CD4-positive, alpha-beta T cell treated with Interleukin-15 for 4 hours (primary cell): ENCODE results near the gene CMTM1.

Source experiments
- DNase-seq: peaks from one replicate; pipeline ENCODE4 v3.0.0-alpha.2; 2020; ENCODE audit warnings: low spot score

CMTM1 gene

GRCh38 chr16:66566051-66566901, at the start of gene CMTM1:
CMTM1 (plus strand) TSS chr16:66566439; CDS start chr16:66566514, 75 bp downstream.
- no peak for DNase-seq

- DNase-seq, result no peak
Measured at GRCh38 chr16:66516509-66516807, 49.8 kb upstream of the CMTM1 start.

- peak; percentile 90 for DNase-seq
Measured at GRCh38 chr16:66516808-66517585, 49.2 kb upstream of the CMTM1 start.

- no peak for DNase-seq
Measured at GRCh38 chr16:66517586-66518263, 48.5 kb upstream of the CMTM1 start.

GRCh38 chr16:66519482-66520373, 46.5 kb upstream of the CMTM1 start:
- DNase-seq, result no peak

- DNase-seq, result no peak
Measured at GRCh38 chr16:66520406-66521170, 45.7 kb upstream of the CMTM1 start.

GRCh38 chr16:66521252-66521713, 45.0 kb upstream of the CMTM1 start:
- DNase-seq, result no peak

- DNase-seq, result peak; percentile 94
Measured at GRCh38 chr16:66521951-66522771, 44.1 kb upstream of the CMTM1 start.

- DNase-seq, result no peak
Measured at GRCh38 chr16:66522816-66523590, 43.2 kb upstream of the CMTM1 start.

GRCh38 chr16:66523861-66524354, 42.3 kb upstream of the CMTM1 start:
- peak; percentile 65 for DNase-seq

GRCh38 chr16:66524601-66525164, 41.6 kb upstream of the CMTM1 start:
- DNase-seq, result peak; percentile 33

- no peak for DNase-seq
Measured at GRCh38 chr16:66525396-66526180, 40.7 kb upstream of the CMTM1 start.

- DNase-seq, result no peak
Measured at GRCh38 chr16:66528294-66528693, 37.9 kb upstream of the CMTM1 start.

- no peak for DNase-seq
Measured at GRCh38 chr16:66529475-66529874, 36.8 kb upstream of the CMTM1 start.

- no peak for DNase-seq
Measured at GRCh38 chr16:66534376-66534799, 31.9 kb upstream of the CMTM1 start.

GRCh38 chr16:66536525-66536924, 29.7 kb upstream of the CMTM1 start:
- DNase-seq, result no peak

GRCh38 chr16:66537236-66537635, 29.0 kb upstream of the CMTM1 start:
- DNase-seq, result no peak

GRCh38 chr16:66538910-66539309, 27.3 kb upstream of the CMTM1 start:
- no peak for DNase-seq
